Measurements from ENCODE around the gene LSM6.

LSM6 gene

DNA sequence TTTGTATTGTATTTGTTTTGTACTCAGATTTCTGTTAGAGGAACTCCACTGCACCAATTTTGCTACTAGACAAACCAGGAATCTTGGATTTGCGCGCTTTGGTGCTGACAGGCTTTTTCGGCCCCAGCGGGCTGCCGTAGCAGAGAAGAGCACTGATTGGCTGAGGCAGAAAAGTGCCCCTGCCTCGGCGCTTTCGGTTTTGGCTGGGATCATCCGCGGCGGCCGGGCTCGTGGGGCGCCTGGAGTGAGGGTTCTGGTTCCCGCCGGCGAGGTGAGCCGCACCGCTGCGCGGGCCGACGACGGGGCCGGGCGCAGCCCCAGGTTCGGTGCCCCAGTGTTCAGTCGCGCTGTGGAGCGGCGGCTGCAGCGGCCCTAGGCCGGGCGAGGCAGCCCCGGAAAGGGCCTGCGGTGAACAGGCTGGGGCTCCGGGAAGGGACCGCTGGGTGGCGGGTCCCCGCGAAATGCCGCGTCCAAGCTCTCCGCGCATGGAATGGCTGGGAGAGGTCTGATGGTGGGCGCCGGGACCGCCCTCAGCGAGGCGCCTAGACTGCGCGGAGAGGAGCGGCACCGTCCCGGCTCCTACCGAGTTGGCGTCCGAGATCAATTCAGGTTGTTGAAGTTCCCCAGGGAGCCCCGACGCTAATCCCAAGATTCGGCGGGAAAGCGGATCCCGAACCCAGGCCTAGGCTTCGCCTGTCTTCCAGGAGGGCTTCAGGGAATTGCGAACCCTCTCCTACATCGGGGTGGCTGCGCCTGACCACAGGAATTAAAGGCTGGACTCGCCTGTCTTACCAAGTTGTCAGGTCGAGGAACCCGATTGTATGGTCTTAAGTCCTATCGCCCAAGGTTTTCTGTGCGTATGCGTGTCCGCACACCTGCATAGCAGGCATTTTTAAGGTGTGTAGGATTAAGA lies at the start of gene LSM6:
LSM6 (plus strand) TSS at position 178 of the 913 bp plus-strand sequence. CDS start 7,204 bp downstream, outside the sequence.
- TF ChIP-seq, protein P1, sequence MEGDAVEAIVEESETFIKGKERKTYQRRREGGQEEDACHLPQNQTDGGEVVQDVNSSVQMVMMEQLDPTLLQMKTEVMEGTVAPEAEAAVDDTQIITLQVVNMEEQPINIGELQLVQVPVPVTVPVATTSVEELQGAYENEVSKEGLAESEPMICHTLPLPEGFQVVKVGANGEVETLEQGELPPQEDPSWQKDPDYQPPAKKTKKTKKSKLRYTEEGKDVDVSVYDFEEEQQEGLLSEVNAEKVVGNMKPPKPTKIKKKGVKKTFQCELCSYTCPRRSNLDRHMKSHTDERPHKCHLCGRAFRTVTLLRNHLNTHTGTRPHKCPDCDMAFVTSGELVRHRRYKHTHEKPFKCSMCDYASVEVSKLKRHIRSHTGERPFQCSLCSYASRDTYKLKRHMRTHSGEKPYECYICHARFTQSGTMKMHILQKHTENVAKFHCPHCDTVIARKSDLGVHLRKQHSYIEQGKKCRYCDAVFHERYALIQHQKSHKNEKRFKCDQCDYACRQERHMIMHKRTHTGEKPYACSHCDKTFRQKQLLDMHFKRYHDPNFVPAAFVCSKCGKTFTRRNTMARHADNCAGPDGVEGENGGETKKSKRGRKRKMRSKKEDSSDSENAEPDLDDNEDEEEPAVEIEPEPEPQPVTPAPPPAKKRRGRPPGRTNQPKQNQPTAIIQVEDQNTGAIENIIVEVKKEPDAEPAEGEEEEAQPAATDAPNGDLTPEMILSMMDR (IDR thresholded peaks at IDR 0.05), result no peak

GRCh38 chr4:146132445-146132844 lies 43.1 kb upstream of the LSM6 start:
- TF ChIP-seq, protein P1 (IDR thresholded peaks at IDR 0.05), result no peak

DNA sequence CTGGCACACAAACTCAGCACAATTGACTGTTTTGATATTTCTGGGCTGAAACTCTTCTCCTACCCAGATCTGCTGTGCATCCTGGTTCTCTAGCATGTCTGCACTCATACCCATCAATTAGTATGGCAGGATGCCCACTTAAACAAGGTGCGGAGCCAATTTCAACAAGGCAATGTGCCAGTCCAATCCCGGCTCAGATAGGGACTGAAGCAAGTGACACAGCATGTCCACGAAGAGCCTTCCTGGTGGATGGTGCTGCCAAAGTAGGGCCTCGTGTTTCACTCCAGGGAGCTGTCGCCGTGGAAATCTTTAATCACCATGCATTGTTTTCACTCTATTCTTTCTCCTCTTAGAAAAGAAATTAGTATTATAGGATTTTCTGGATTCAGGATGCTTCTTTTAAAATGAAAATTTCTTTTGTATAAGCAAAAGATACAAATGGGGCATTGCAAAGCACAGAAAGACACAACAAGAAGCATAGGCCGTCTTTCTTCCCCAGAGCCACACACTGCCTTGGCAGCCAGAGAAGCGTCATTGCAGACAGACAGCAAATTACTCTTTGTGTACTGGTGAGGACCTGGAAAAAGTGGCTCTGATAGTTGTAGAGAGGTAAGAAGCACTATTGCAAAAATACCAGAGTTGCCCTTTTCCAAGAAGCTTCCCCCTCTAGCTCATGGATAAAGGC lies 40.6 kb upstream of the LSM6 start:
- TF ChIP-seq, protein P1 (IDR thresholded peaks at IDR 0.05), result no peak

- TF ChIP-seq, protein P1 (IDR thresholded peaks at IDR 0.05), result no peak
These were observed 39.6 kb upstream of the LSM6 start for GRCh38 chr4:146135941-146136340.

GRCh38 chr4:146142768-146143167 lies 32.8 kb upstream of the LSM6 start:
- TF ChIP-seq, protein P1 (IDR thresholded peaks at IDR 0.05), result no peak

- TF ChIP-seq, protein P1 (IDR thresholded peaks at IDR 0.05), result no peak
These were observed 31.6 kb upstream of the LSM6 start for GRCh38 chr4:146143888-146144287.

- TF ChIP-seq, protein P1 (IDR thresholded peaks at IDR 0.05), result no peak
These were observed 28.6 kb upstream of the LSM6 start for GRCh38 chr4:146146918-146147317.
